ENCODE measurements around the gene ATG7. TPM values are rescaled to one million over a fixed set of nuclear protein-coding genes. Genes with fewer than 3 reads are reported as not detected.
A peak's percentile ranks its signal among the peaks of the same experiment; 100 is the strongest.

Gene ATG7
- total RNA-seq, 4 donors from 2014 or later, result 54.8 to 126 (median 100) TPM

- H3K9me3 ChIP-seq, result no peaks in the 10 kb centered on the region
- intact Hi-C loops (cut with DNase I; ENCODE audit: low total_unique reads), result no loop called here
- no peak overlapping the region for H3K27ac ChIP-seq
- peak in 1 of 2 donors; percentile 53 for DNase-seq
- H3K36me3 ChIP-seq, result no peaks in the 10 kb centered on the region
- TF ChIP-seq CTCF (IDR thresholded peaks at IDR 0.05) (no peak), POLR2A (IDR thresholded peaks at IDR 0.05) (no peak)
- no peaks in the 10 kb centered on the region for H3K27me3 ChIP-seq
- H3K4me3 ChIP-seq, result no peak overlapping the region
- no peaks in the 10 kb centered on the region for H3K4me1 ChIP-seq
Observed at GRCh38 chr3:11445883-11446282, 173.7 kb downstream of the ATG7 start.

DNA sequence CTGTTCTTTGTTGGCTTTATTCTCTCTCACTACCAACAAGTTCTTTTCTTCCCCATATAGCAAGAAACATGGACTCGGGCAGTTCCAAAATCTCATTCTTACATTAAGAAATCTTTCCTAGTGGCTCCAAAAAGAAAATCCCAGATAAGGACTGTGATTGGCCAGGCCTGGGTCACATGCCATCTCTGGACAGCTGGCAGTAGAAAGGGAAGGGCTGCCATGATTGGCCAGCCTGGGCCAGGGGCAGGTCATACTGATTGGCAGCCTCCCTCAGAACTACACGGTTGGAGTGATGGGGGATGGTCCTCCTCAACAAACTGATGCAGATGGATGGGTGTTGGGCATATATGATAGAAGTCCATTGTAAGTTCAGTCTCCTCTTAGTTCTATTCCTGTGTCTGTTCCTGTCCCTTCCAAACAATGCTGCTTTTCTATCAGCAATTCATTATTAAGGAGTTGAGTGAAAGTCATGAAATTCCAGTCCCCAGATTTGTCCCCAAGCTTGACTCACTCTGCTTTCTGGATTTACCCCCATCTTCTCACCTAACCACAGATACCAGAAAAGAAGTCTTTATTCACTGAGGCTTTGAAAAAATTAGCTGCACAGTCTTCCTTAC, 175.5 kb downstream of the ATG7 start:
- no peak for DNase-seq
- Histone ChIP-seq H3K27ac (no peak overlapping the region), H3K9me3 (no peaks in the 10 kb centered on the region), H3K4me1 (no peaks in the 10 kb centered on the region), H3K27me3 (no peaks in the 10 kb centered on the region), H3K4me3 (no peak overlapping the region), H3K36me3 (no peaks in the 10 kb centered on the region)
- intact Hi-C loops (cut with DNase I; ENCODE audit: low total_unique reads), result no loop called here
- no peak for TF ChIP-seq CTCF (IDR thresholded peaks at IDR 0.05)
- TF ChIP-seq POLR2A (IDR thresholded peaks at IDR 0.05), result no peak

DNA sequence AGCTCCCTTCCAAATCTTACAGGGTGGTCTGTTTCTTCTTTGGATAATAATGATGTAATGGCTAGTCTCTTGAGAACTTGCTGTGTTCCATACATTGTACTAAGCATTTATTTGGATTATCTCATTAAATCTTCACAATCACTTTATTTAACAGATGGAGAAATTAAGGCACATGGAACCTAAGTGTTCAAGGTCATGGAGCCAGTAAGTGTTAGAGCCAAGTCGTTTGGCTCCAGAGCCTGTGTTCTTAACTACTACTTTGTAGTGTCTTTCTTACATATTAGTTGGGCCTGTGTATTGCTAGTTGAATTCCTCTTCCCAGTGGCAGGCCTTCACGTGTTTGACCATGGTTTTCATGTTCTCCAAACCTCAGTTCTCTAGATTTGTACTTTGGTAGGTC, 177.8 kb downstream of the ATG7 start:
- Histone ChIP-seq H3K27me3 (no peaks in the 10 kb centered on the region), H3K4me1 (no peaks in the 10 kb centered on the region), H3K4me3 (no peak overlapping the region), H3K27ac (no peak overlapping the region), H3K36me3 (no peaks in the 10 kb centered on the region), H3K9me3 (no peaks in the 10 kb centered on the region)
- intact Hi-C loops (cut with DNase I; ENCODE audit: low total_unique reads), result no loop called here
- no peak for DNase-seq
- TF ChIP-seq CTCF (IDR thresholded peaks at IDR 0.05) (no peak), POLR2A (IDR thresholded peaks at IDR 0.05) (no peak)

DNA sequence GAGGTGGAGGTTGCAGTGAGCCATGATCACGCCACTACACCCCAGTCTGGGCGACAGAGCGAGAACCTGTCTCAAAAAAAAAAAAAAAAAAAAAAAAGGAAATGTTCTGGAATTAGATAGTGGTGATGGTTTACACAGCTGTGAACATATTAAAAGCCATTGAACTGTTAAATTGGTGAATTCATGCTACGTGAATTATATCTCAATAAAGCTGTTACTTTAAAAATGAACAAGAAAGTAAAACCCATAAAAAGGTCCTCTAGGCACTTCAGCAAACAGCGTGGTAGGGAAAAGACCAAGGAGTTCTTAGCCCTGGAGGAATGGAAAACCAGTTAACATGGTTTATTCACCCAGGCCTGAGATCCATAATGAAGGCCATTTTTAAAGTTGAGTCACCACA, 180.1 kb downstream of the ATG7 start:
- Histone ChIP-seq H3K9me3 (no peaks in the 10 kb centered on the region), H3K4me1 (no peaks in the 10 kb centered on the region), H3K36me3 (no peaks in the 10 kb centered on the region), H3K27ac (peak overlapping the region; percentile 57 to 61), H3K4me3 (no peak overlapping the region), H3K27me3 (no peaks in the 10 kb centered on the region)
- intact Hi-C loops (cut with DNase I; ENCODE audit: low total_unique reads), result no loop called here
- TF ChIP-seq POLR2A (IDR thresholded peaks at IDR 0.05) (no peak), CTCF (IDR thresholded peaks at IDR 0.05) (no peak)
- DNase-seq, result no peak

GRCh38 chr3:11452885-11453847, 181.0 kb downstream of the ATG7 start:
- H3K9me3 ChIP-seq, result no peaks in the 10 kb centered on the region
- H3K27ac ChIP-seq, result peak overlapping the region; percentile 57 to 61
- H3K27me3 ChIP-seq, result no peaks in the 10 kb centered on the region
- no peak for TF ChIP-seq POLR2A (IDR thresholded peaks at IDR 0.05)
- TF ChIP-seq CTCF (IDR thresholded peaks at IDR 0.05), result no peak
- H3K4me3 ChIP-seq, result no peak overlapping the region
- H3K36me3 ChIP-seq, result no peaks in the 10 kb centered on the region
- H3K4me1 ChIP-seq, result no peaks in the 10 kb centered on the region
- intact Hi-C loops (cut with DNase I; ENCODE audit: low total_unique reads), result no loop called here
- DNase-seq, result peak in 1 of 2 donors; percentile 30

Data from uterus (tissue), 4 donors.